Stimulated activated CD4-positive, alpha-beta T cell treated with anti-CD3 and anti-CD28 coated beads, Interleukin-4, amount 100 ng/mL, for 24 hours (primary cell): ENCODE data around the gene KIRREL1.

ENCODE experiments used
- DNase-seq: peaks from one replicate; pipeline ENCODE4 v3.0.0-alpha.2; 2020

The KIRREL1 gene

GRCh38 chr1:158037008-158037865, 43.8 kb downstream of the KIRREL1 start:
- no peak for DNase-seq

GRCh38 chr1:158037866-158038359, 44.5 kb downstream of the KIRREL1 start:
- DNase-seq: no peak

- no peak for DNase-seq
Measured at GRCh38 chr1:158038793-158039192, 45.3 kb downstream of the KIRREL1 start.

- DNase-seq: no peak
Measured at GRCh38 chr1:158039380-158039779, 45.9 kb downstream of the KIRREL1 start.

GRCh38 chr1:158040323-158040722, 46.9 kb downstream of the KIRREL1 start:
- no peak for DNase-seq

- no peak for DNase-seq
Measured at GRCh38 chr1:158043232-158043631, 49.8 kb downstream of the KIRREL1 start.

- no peak for DNase-seq
Measured at GRCh38 chr1:158045639-158046038, 52.2 kb downstream of the KIRREL1 start.

- no peak for DNase-seq
Measured at GRCh38 chr1:158046715-158047510, 53.5 kb downstream of the KIRREL1 start.

- DNase-seq: no peak
Measured at GRCh38 chr1:158048371-158049067, 55.1 kb downstream of the KIRREL1 start.

- DNase-seq: no peak
Measured at GRCh38 chr1:158049853-158050252, 56.4 kb downstream of the KIRREL1 start.

GRCh38 chr1:158053276-158053675, 59.8 kb downstream of the KIRREL1 start:
- DNase-seq: no peak

GRCh38 chr1:158054721-158055120, 61.3 kb downstream of the KIRREL1 start:
- DNase-seq: no peak

GRCh38 chr1:158055854-158056253, 62.4 kb downstream of the KIRREL1 start:
- no peak for DNase-seq

- DNase-seq: no peak
Measured at GRCh38 chr1:158056498-158056897, 63.1 kb downstream of the KIRREL1 start.

- no peak for DNase-seq
Measured at GRCh38 chr1:158058237-158058985, 65.0 kb downstream of the KIRREL1 start.

GRCh38 chr1:158059984-158060383, 66.5 kb downstream of the KIRREL1 start:
- DNase-seq: no peak

GRCh38 chr1:158062174-158062573, 68.7 kb downstream of the KIRREL1 start:
- no peak for DNase-seq

GRCh38 chr1:158067662-158068061, 74.2 kb downstream of the KIRREL1 start:
- DNase-seq: no peak

GRCh38 chr1:158068918-158069317, 75.5 kb downstream of the KIRREL1 start:
- no peak for DNase-seq

GRCh38 chr1:158071138-158071537, 77.7 kb downstream of the KIRREL1 start:
- no peak for DNase-seq

GRCh38 chr1:158075078-158075477, 81.6 kb downstream of the KIRREL1 start:
- DNase-seq: no peak

- DNase-seq: no peak
Measured at GRCh38 chr1:158076441-158076840, 83.0 kb downstream of the KIRREL1 start.
